Adipose tissue (tissue), 3 donors: ENCODE data around the gene MAN2B2. TPM values are rescaled to one million over a fixed set of nuclear protein-coding genes. Genes with fewer than 3 reads are reported as not detected.

ENCODE experiments used
- H3K27ac ChIP-seq: one replicate; pipeline ENCODE4 v1.5.1; 2013; ENCODE audit warnings: low read depth, low read length
- WGBS, 3 donors: extraction: QIAGEN DNeasy Blood & Tissue Kit; methylation state at CpG; one replicate each; pipeline ENCODE4 v1.1.7; 2013; 5-methylcytosine and 5-hydroxymethylcytosine counted together
- polyA plus RNA-seq, 3 donors: library from polyadenylated mRNA; stranded (reverse); fragments of 200-250 nt; gene quantifications; one replicate each; pipeline ENCODE4 v1.2.3, GENCODE V29; 2013
- donor health status: healthy with polysubstance abuse.
- donor health status: Bipolar disorder and iron deficiency.
- donor health status: healthy.

Gene MAN2B2
- polyA plus RNA-seq, result 10 to 100 TPM in 2 of 3 donors, 1 to 10 TPM in 1; 8.7 to 14.9 (median 13.0) TPM

GRCh38 chr4:6574747-6575502 lies at the start of gene MAN2B2:
Gene MAN2B2, plus strand, starts transcription at chr4:6575189. Its CDS starts 22 bp downstream, at chr4:6575211.
- WGBS, 3 donors, result 0% methylated on average over 29 to 62 of the region's 62 CpGs

GRCh38 chr4:6525474-6525873 lies 49.5 kb upstream of the MAN2B2 start:
- WGBS, 3 donors, result 82 to 88% (median 83%) methylated on average over 9 of the region's 9 CpGs
- H3K27ac ChIP-seq, result no peak overlapping the region

More at GRCh38 chr4:6574747-6575502, at the start of gene MAN2B2:
- H3K27ac ChIP-seq, result no peak within 1 kb of the TSS

- WGBS, 3 donors, result 55 to 68% (median 62%) methylated on average over 5 of the region's 5 CpGs
- no peak overlapping the region for H3K27ac ChIP-seq
These were observed 48.8 kb upstream of the MAN2B2 start for GRCh38 chr4:6526156-6526555.

GRCh38 chr4:6526671-6527091 lies 48.3 kb upstream of the MAN2B2 start:
- H3K27ac ChIP-seq, result no peak overlapping the region
- 39 to 49% (median 48%) methylated on average over 9 of the region's 9 CpGs for WGBS, 3 donors

GRCh38 chr4:6527259-6527658 lies 47.7 kb upstream of the MAN2B2 start:
- no peak overlapping the region for H3K27ac ChIP-seq
- 79 to 94% (median 86%) methylated on average over 8 of the region's 8 CpGs for WGBS, 3 donors

GRCh38 chr4:6527683-6528595 lies 47.0 kb upstream of the MAN2B2 start:
- 73 to 77% (median 76%) methylated on average over 26 of the region's 26 CpGs for WGBS, 3 donors
- H3K27ac ChIP-seq, result no peak overlapping the region

- no peak overlapping the region for H3K27ac ChIP-seq
- WGBS, 3 donors, result 48 to 60% (median 49%) methylated on average over 10 of the region's 10 CpGs
These were observed 46.0 kb upstream of the MAN2B2 start for GRCh38 chr4:6529021-6529420.

GRCh38 chr4:6530301-6530700 lies 44.7 kb upstream of the MAN2B2 start:
- 81 to 94% (median 85%) methylated on average over 15 of the region's 15 CpGs for WGBS, 3 donors
- H3K27ac ChIP-seq, result no peak overlapping the region

GRCh38 chr4:6530964-6531363 lies 44.0 kb upstream of the MAN2B2 start:
- H3K27ac ChIP-seq, result no peak overlapping the region
- 59 to 73% (median 64%) methylated on average over 9 of the region's 9 CpGs for WGBS, 3 donors

- no peak overlapping the region for H3K27ac ChIP-seq
- WGBS, 3 donors, result 57 to 86% (median 78%) methylated on average over 3 of the region's 3 CpGs
These were observed 42.9 kb upstream of the MAN2B2 start for GRCh38 chr4:6532102-6532501.

GRCh38 chr4:6532658-6533057 lies 42.3 kb upstream of the MAN2B2 start:
- 72 to 82% (median 75%) methylated on average over 9 of the region's 9 CpGs for WGBS, 3 donors
- no peak overlapping the region for H3K27ac ChIP-seq

GRCh38 chr4:6534050-6534449 lies 40.9 kb upstream of the MAN2B2 start:
- WGBS, 3 donors, result 24 to 93% (median 93%) methylated on average over 1 of the region's 1 CpG
- no peak overlapping the region for H3K27ac ChIP-seq

GRCh38 chr4:6534618-6535328 lies 40.2 kb upstream of the MAN2B2 start:
- 88 to 91% (median 89%) methylated on average over 34 to 38 of the region's 38 CpGs for WGBS, 3 donors

GRCh38 chr4:6535329-6535692 lies 39.7 kb upstream of the MAN2B2 start:
- no peak overlapping the region for H3K27ac ChIP-seq
- 83 to 89% (median 84%) methylated on average over 17 of the region's 17 CpGs for WGBS, 3 donors

More at GRCh38 chr4:6534618-6535328, 40.2 kb upstream of the MAN2B2 start:
- H3K27ac ChIP-seq, result no peak overlapping the region

- 88 to 89% (median 89%) methylated on average over 7 of the region's 7 CpGs for WGBS, 3 donors
These were observed 39.3 kb upstream of the MAN2B2 start for GRCh38 chr4:6535706-6536105.

GRCh38 chr4:6538111-6538510 lies 36.9 kb upstream of the MAN2B2 start:
- 85 to 90% (median 85%) methylated on average over 15 of the region's 15 CpGs for WGBS, 3 donors
- H3K27ac ChIP-seq, result no peak overlapping the region

More at GRCh38 chr4:6535706-6536105, 39.3 kb upstream of the MAN2B2 start:
- no peak overlapping the region for H3K27ac ChIP-seq

- H3K27ac ChIP-seq, result no peak overlapping the region
- WGBS, 3 donors, result 29 to 54% (median 47%) methylated on average over 22 of the region's 22 CpGs
These were observed 36.4 kb upstream of the MAN2B2 start for GRCh38 chr4:6538575-6538974.

GRCh38 chr4:6539009-6539764 lies 35.8 kb upstream of the MAN2B2 start:
- 61 to 85% (median 77%) methylated on average over 13 of the region's 13 CpGs for WGBS, 3 donors
- no peak overlapping the region for H3K27ac ChIP-seq
